Glutamatergic neuron (in vitro differentiated cells): ENCODE measurements around the gene SHANK3. TPM values are rescaled to one million over a fixed set of nuclear protein-coding genes. Genes with fewer than 3 reads are reported as not detected.

Experiments
- DNase-seq: peaks from one replicate; pipeline ENCODE4 v3.0.0; 2022
- H3K27ac Mint-ChIP-seq: one replicate; pipeline ENCODE4 v1.8.0; 2020; ENCODE audit warnings: mild to moderate bottlenecking, mixed read lengths, inconsistent platforms; ENCODE audit not compliant: unreplicated experiment
- H3K27me3 Mint-ChIP-seq: one replicate; pipeline ENCODE4 v1.8.0; 2020; ENCODE audit warnings: mild to moderate bottlenecking, moderate library complexity, mixed read lengths, inconsistent platforms; ENCODE audit not compliant: unreplicated experiment
- H3K36me3 Mint-ChIP-seq: one replicate; pipeline ENCODE4 v1.8.0; 2020; ENCODE audit warnings: mild to moderate bottlenecking, mixed read lengths, inconsistent platforms; ENCODE audit not compliant: unreplicated experiment
- H3K4me1 Mint-ChIP-seq: one replicate; pipeline ENCODE4 v1.8.0; 2020; ENCODE audit warnings: mild to moderate bottlenecking, low read depth, mixed read lengths, inconsistent platforms; ENCODE audit not compliant: unreplicated experiment
- H3K4me3 Mint-ChIP-seq: one replicate; pipeline ENCODE4 v1.8.0; 2020; ENCODE audit warnings: mild to moderate bottlenecking, mixed read lengths, inconsistent platforms; ENCODE audit not compliant: unreplicated experiment
- H3K9me3 Mint-ChIP-seq: one replicate; pipeline ENCODE4 v1.8.0; 2020; ENCODE audit warnings: mild to moderate bottlenecking, moderate library complexity, mixed read lengths, inconsistent platforms; ENCODE audit not compliant: unreplicated experiment
- CTCF ChIP-seq: fragments of 200-600 bp; sonication (generic); IDR thresholded peaks from one replicate; pipeline ENCODE4 v1.5.0; 2021; ENCODE audit not compliant: partially characterized antibody, unreplicated experiment
- total RNA-seq: library from RNA; stranded (reverse); fragmentation: NEBNext Ultra II Directional; extraction: Animal tissue kit (Norgen Biotek cat#: 25700); gene quantifications from one replicate; pipeline ENCODE4 v1.2.1, GENCODE V29; 2021; ENCODE audit not compliant: unreplicated experiment

The SHANK3 gene
- total RNA-seq, 1 donor from 2014 or later = 20.4 TPM

- Mint-ChIP-seq H3K9me3 (peaks cover 5% of the 10 kb centered on the region), H3K36me3 (no peaks in the 10 kb centered on the region), H3K27me3 (peaks cover 6% of the 10 kb centered on the region), H3K4me3 (no peak overlapping the region), H3K27ac (no peak overlapping the region), H3K4me1 (no peaks in the 10 kb centered on the region)
- no peak for DNase-seq
- no peak for TF ChIP-seq CTCF
Measured at GRCh38 chr22:50665738-50666137, 6.9 kb upstream of the SHANK3 start.

- Mint-ChIP-seq H3K9me3 (peaks cover 7% of the 10 kb centered on the region), H3K27ac (no peak overlapping the region), H3K4me3 (no peak overlapping the region), H3K27me3 (peaks cover 16% of the 10 kb centered on the region), H3K36me3 (no peaks in the 10 kb centered on the region), H3K4me1 (no peaks in the 10 kb centered on the region)
- no peak for DNase-seq
- TF ChIP-seq CTCF = no peak
Measured at GRCh38 chr22:50670513-50670912, 2.1 kb upstream of the SHANK3 start.

- no peak for DNase-seq
- H3K27ac Mint-ChIP-seq = no peak overlapping the region
Measured at GRCh38 chr22:50670914-50671538, 1.6 kb upstream of the SHANK3 start.

GRCh38 chr22:50671641-50672040 is 982 bp upstream of the SHANK3 start:
- no peaks in the 10 kb centered on the region for H3K4me1 Mint-ChIP-seq
- DNase-seq = no peak
- TF ChIP-seq CTCF = no peak
- H3K27ac Mint-ChIP-seq = no peak overlapping the region
- no peaks in the 10 kb centered on the region for H3K36me3 Mint-ChIP-seq
- no peak overlapping the region for H3K4me3 Mint-ChIP-seq
- H3K9me3 Mint-ChIP-seq = peaks cover 10% of the 10 kb centered on the region
- peaks cover 24% of the 10 kb centered on the region for H3K27me3 Mint-ChIP-seq

More at GRCh38 chr22:50670914-50671538, 1.6 kb upstream of the SHANK3 start:
- H3K36me3 Mint-ChIP-seq = no peaks in the 10 kb centered on the region
- no peak overlapping the region for H3K4me3 Mint-ChIP-seq
- TF ChIP-seq CTCF = no peak
- peaks cover 7% of the 10 kb centered on the region for H3K9me3 Mint-ChIP-seq
- H3K27me3 Mint-ChIP-seq = peaks cover 20% of the 10 kb centered on the region
- H3K4me1 Mint-ChIP-seq = no peaks in the 10 kb centered on the region

GRCh38 chr22:50672041-50672440 is 582 bp upstream of the SHANK3 start:
- peaks cover 10% of the 10 kb centered on the region for H3K9me3 Mint-ChIP-seq
- H3K27me3 Mint-ChIP-seq = peaks cover 24% of the 10 kb centered on the region
- H3K27ac Mint-ChIP-seq = no peak overlapping the region
- H3K4me1 Mint-ChIP-seq = no peaks in the 10 kb centered on the region
- DNase-seq = no peak
- H3K36me3 Mint-ChIP-seq = no peaks in the 10 kb centered on the region
- H3K4me3 Mint-ChIP-seq = no peak overlapping the region
- no peak for TF ChIP-seq CTCF
